ENCODE data around the gene BRSK2. TPM values are rescaled to one million over a fixed set of nuclear protein-coding genes. Genes with fewer than 3 reads are reported as not detected.

BRSK2 gene
- total and polyA plus RNA-seq, 7 donors = 0.19 to 0.78 (median 0.32) TPM

GRCh38 chr11:1389103-1389931 is 417 bp upstream of the BRSK2 start:
- Histone ChIP-seq H3K9me3 (no peaks in the 10 kb centered on the region), H3K27ac (no peak overlapping the region), H3K4me1 (no peaks in the 10 kb centered on the region), H3K27me3 (ENCODE audit: insufficient read depth in 3 of 3, low read length in 2 of 3) (peaks cover 0 to 56% (median 17%) of the 10 kb centered on the region in 3 donors), H3K4me3 (peak overlapping the region; percentile 66), H3K36me3 (ENCODE audit: insufficient read depth in 1 of 2, low read depth in 1 of 2) (no peaks in the 10 kb centered on the region)
- intact Hi-C loops (cut with DNase I) = loop anchor here in 1 of 2 donors (10.0 kb wide), 1 partner anchor 185 kb away; no protein-coding TSS in a partner anchor
- 1% methylated on average over 64 to 92 of the region's 92 CpGs for WGBS, 3 donors
- peak; percentile 96 to 99 for DNase-seq
- no peak for TF ChIP-seq CTCF (IDR thresholded peaks at IDR 0.05)
- peak; percentile 99 to 100 (median 100) for ATAC-seq

GRCh38 chr11:1390569-1391164 is 933 bp downstream of the BRSK2 start:
- DNase-seq (peak; percentile 40 to 66), ATAC-seq (no peak)
- WGBS, 3 donors = 2 to 3% (median 2%) methylated on average over 18 to 73 of the region's 73 CpGs
- H3K4me3 ChIP-seq = peak overlapping the region; percentile 22
- intact Hi-C loops (cut with DNase I) = no loop called here
- TF ChIP-seq CTCF (IDR thresholded peaks at IDR 0.05) = no peak
- H3K27me3 ChIP-seq (ENCODE audit: insufficient read depth in 3 of 3, low read length in 2 of 3) = peaks cover 0 to 53% (median 17%) of the 10 kb centered on the region in 3 donors
- H3K36me3 ChIP-seq (ENCODE audit: insufficient read depth in 1 of 2, low read depth in 1 of 2) = no peaks in the 10 kb centered on the region
- no peaks in the 10 kb centered on the region for H3K4me1 ChIP-seq
- no peak overlapping the region for H3K27ac ChIP-seq
- H3K9me3 ChIP-seq = no peaks in the 10 kb centered on the region

- H3K27me3 ChIP-seq (ENCODE audit: insufficient read depth in 3 of 3, low read length in 2 of 3) = peaks cover 0 to 55% (median 17%) of the 10 kb centered on the region in 3 donors
- H3K4me3 ChIP-seq = no peak overlapping the region
- TF ChIP-seq CTCF (IDR thresholded peaks at IDR 0.05) = no peak
- no peak overlapping the region for H3K27ac ChIP-seq
- WGBS, 3 donors = 46 to 47% (median 47%) methylated on average over 34 to 35 of the region's 35 CpGs
- no peak for ATAC-seq
- intact Hi-C loops (cut with DNase I) = loop anchor here in 1 of 2 donors (2.0 kb wide), 1 partner anchor 49 kb away; no protein-coding TSS in a partner anchor
- no peaks in the 10 kb centered on the region for H3K4me1 ChIP-seq
- H3K36me3 ChIP-seq (ENCODE audit: insufficient read depth in 1 of 2, low read depth in 1 of 2) = no peaks in the 10 kb centered on the region
- no peaks in the 10 kb centered on the region for H3K9me3 ChIP-seq
- peak in 1 of 2 donors; percentile 52 for DNase-seq
Observed at GRCh38 chr11:1391165-1392075, 1.7 kb downstream of the BRSK2 start.

GRCh38 chr11:1392111-1392510 is 2.4 kb downstream of the BRSK2 start:
- 61 to 74% (median 69%) methylated on average over 11 to 12 of the region's 12 CpGs for WGBS, 3 donors
- H3K27me3 ChIP-seq (ENCODE audit: insufficient read depth in 3 of 3, low read length in 2 of 3) = peaks cover 0 to 59% (median 17%) of the 10 kb centered on the region in 3 donors
- no peaks in the 10 kb centered on the region for H3K4me1 ChIP-seq
- no peak for ATAC-seq
- no peak for TF ChIP-seq CTCF (IDR thresholded peaks at IDR 0.05)
- H3K36me3 ChIP-seq (ENCODE audit: insufficient read depth in 1 of 2, low read depth in 1 of 2) = no peaks in the 10 kb centered on the region
- intact Hi-C loops (cut with DNase I) = loop anchor here in 1 of 2 donors (2.0 kb wide), 1 partner anchor 49 kb away; no protein-coding TSS in a partner anchor
- DNase-seq = no peak
- H3K4me3 ChIP-seq = no peak overlapping the region
- H3K27ac ChIP-seq = no peak overlapping the region
- no peaks in the 10 kb centered on the region for H3K9me3 ChIP-seq
